RWPE1 (cell line): ENCODE results near the gene TBCD.

ENCODE experiments used
- CTCF ChIA-PET: fragments of 350-600 bp; sonication (Branson Sonifier 250); formaldehyde crosslinking; extraction: SDS; loops from one replicate; lab custom pipeline; 2021; lab: Yijun Ruan, JAX
- POLR2A ChIA-PET: fragments of 400-600 bp; formaldehyde crosslinking; extraction: SDS; loops from one replicate; lab custom pipeline; 2020; ENCODE audit warnings: antibody characterized with exemption; ENCODE audit not compliant: low non-redundant PET; lab: Yijun Ruan, JAX
- DNase-seq: peaks from one replicate; pipeline ENCODE4 v3.0.0; 2012; ENCODE audit warnings: low spot score
- H3K27ac ChIP-seq: fragments of 450-650 bp; 2 replicates; pipeline ENCODE4 v1.5.1; 2017
- CTCF ChIP-seq: fragments of 450-650 bp; conservative IDR thresholded peaks from 2 replicates; pipeline ENCODE4 v1.5.1; 2017; ENCODE audit warnings: low read depth, mild to moderate bottlenecking

The TBCD gene

GRCh38 chr17:82859431-82860403, 107.9 kb downstream of the TBCD start:
- TF ChIP-seq CTCF: no peak
- CTCF ChIA-PET: no interaction called here
- POLR2A ChIA-PET: interaction anchor here (1.1 kb wide), 1 partner anchor 15 kb away, joined by 7 read pairs; no protein-coding TSS in a partner anchor
- peak overlapping the region; percentile 37 for H3K27ac ChIP-seq
- DNase-seq: no peak

- no peak for TF ChIP-seq CTCF
- POLR2A ChIA-PET: interaction anchor here (1.1 kb wide), 1 partner anchor 14 kb away, joined by 7 read pairs; no protein-coding TSS in a partner anchor
- H3K27ac ChIP-seq: peak overlapping the region; percentile 37
- CTCF ChIA-PET: interaction anchor here (1.2 kb wide), 1 partner anchor 79 kb away, joined by 3 read pairs; no protein-coding TSS in a partner anchor
- no peak for DNase-seq
Observed at GRCh38 chr17:82860606-82861392, 108.9 kb downstream of the TBCD start.

- ChIA-PET CTCF (interaction anchor here (1.2 kb wide), 1 partner anchor 79 kb away, joined by 3 read pairs; no protein-coding TSS in a partner anchor), POLR2A (no interaction called here)
- DNase-seq: no peak
- TF ChIP-seq CTCF: no peak
- 0 out of 2 replicates have a peak overlapping the region, but pooled peaks have one; percentile 37 for H3K27ac ChIP-seq
Observed at GRCh38 chr17:82861393-82861775, 109.5 kb downstream of the TBCD start.

GRCh38 chr17:82862191-82862590, 110.3 kb downstream of the TBCD start:
- ChIA-PET CTCF (interaction anchor here (0.5 kb wide), 1 partner anchor 431 kb away, joined by 4 read pairs; no protein-coding TSS in a partner anchor), POLR2A (no interaction called here)
- 0 out of 2 replicates have a peak overlapping the region, but pooled peaks have one; percentile 11 for H3K27ac ChIP-seq
- no peak for TF ChIP-seq CTCF
- no peak for DNase-seq

GRCh38 chr17:82862737-82863382, 111.0 kb downstream of the TBCD start:
- DNase-seq: no peak
- H3K27ac ChIP-seq: peak overlapping the region; percentile 52; the same call in 1 of the 2 replicates
- no peak for TF ChIP-seq CTCF
- POLR2A ChIA-PET: no interaction called here
- CTCF ChIA-PET: interaction anchor here (0.5 kb wide), 1 partner anchor 431 kb away, joined by 4 read pairs; no protein-coding TSS in a partner anchor
